Measurements from ENCODE around the gene KRTAP1-3.

DNA sequence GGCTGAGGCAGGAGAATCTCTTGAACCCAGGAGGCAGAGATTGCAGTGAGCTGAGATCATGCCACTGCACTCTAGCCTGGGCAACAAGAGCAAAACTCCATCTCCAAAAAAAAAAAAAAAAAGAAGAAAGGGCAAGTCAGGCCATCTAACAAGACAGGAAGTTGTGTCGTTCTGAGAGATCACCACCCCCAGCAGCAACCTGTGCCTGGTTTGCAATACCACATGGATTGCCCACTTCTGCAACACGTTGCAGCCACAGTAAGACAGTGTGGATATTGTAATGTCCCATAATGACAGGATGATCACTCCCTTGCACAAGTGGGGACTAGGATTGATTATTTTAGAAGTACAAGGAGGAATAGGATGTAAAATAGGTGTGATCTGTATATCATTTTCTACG is 34.4 kb upstream of the KRTAP1-3 start:
- TF ChIP-seq EP300 (IDR thresholded peaks at IDR 0.05) = no peak
- TF ChIP-seq, protein P1, sequence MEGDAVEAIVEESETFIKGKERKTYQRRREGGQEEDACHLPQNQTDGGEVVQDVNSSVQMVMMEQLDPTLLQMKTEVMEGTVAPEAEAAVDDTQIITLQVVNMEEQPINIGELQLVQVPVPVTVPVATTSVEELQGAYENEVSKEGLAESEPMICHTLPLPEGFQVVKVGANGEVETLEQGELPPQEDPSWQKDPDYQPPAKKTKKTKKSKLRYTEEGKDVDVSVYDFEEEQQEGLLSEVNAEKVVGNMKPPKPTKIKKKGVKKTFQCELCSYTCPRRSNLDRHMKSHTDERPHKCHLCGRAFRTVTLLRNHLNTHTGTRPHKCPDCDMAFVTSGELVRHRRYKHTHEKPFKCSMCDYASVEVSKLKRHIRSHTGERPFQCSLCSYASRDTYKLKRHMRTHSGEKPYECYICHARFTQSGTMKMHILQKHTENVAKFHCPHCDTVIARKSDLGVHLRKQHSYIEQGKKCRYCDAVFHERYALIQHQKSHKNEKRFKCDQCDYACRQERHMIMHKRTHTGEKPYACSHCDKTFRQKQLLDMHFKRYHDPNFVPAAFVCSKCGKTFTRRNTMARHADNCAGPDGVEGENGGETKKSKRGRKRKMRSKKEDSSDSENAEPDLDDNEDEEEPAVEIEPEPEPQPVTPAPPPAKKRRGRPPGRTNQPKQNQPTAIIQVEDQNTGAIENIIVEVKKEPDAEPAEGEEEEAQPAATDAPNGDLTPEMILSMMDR (IDR thresholded peaks at IDR 0.05) = no peak
- TF ChIP-seq POLR2AphosphoS5 (IDR thresholded peaks at IDR 0.05) = no peak
- no peak for TF ChIP-seq POLR2A (IDR thresholded peaks at IDR 0.05)
